CD4-positive, CD25-positive, alpha-beta regulatory T cell (primary cell): ENCODE data around the gene CEP70. TPM values are rescaled to one million over a fixed set of nuclear protein-coding genes. Genes with fewer than 3 reads are reported as not detected.
"Not testable (repeated sequence)": the region's sequence is repeated elsewhere in the genome, so short reads cannot be mapped to it uniquely, and the experiment has no call there.

Experiments used
- ATAC-seq, 2 donors: fragments of 150-1000 bp; cut with Tn5 transposase; one replicate each; pipeline ENCODE4 v1.10.0; 2021; ENCODE audit warnings: low read depth in 2 of 2, moderate number of reproducible peaks in 2 of 2, moderate library complexity in 1 of 2
- DNase-seq, 3 donors: peaks; one replicate each; pipeline versions ENCODE4 v3.0.0 to v3.0.0-alpha.2; 2012 to 2022; ENCODE audit warnings: mixed read lengths in 1 of 3
- H3K27ac ChIP-seq: one replicate; pipeline ENCODE4 v1.7.0; 2013; ENCODE audit warnings: mild to moderate bottlenecking, low read length; ENCODE audit not compliant: insufficient read depth, poor library complexity, severe bottlenecking
- H3K27me3 ChIP-seq: one replicate; pipeline ENCODE4 v1.7.0; 2013; ENCODE audit warnings: low read length; ENCODE audit not compliant: control insufficient read depth, insufficient read depth
- H3K36me3 ChIP-seq: one replicate; pipeline ENCODE4 v1.7.0; 2013; ENCODE audit warnings: mild to moderate bottlenecking, low read length, moderate library complexity; ENCODE audit not compliant: control insufficient read depth, insufficient read depth
- H3K4me1 ChIP-seq: 2 replicates; pipeline ENCODE4 v1.7.0; 2013; ENCODE audit warnings: mild to moderate bottlenecking, low read length; ENCODE audit not compliant: insufficient read depth, control insufficient read depth, poor library complexity, severe bottlenecking
- H3K4me3 ChIP-seq: one replicate; pipeline ENCODE4 v1.7.0; 2013; ENCODE audit warnings: low read depth, mild to moderate bottlenecking, low read length, moderate library complexity
- H3K9me3 ChIP-seq, 2 experiments: 1 replicate in 1 of 2; 2 replicates in 1 of 2; pipeline ENCODE4 v1.7.0; 2013; ENCODE audit warnings: low read length in 2 of 2, mild to moderate bottlenecking in 1 of 2, moderate library complexity in 1 of 2; ENCODE audit not compliant: control insufficient read depth in 2 of 2
- H3K27ac Mint-ChIP-seq, 3 donors: one replicate each; pipeline ENCODE4 v1.8.0; 2020 to 2022; ENCODE audit warnings: mild to moderate bottlenecking in 3 of 3, mixed read lengths in 3 of 3, moderate library complexity in 2 of 3
- H3K27me3 Mint-ChIP-seq: one replicate; pipeline ENCODE4 v1.8.0; 2022; ENCODE audit warnings: mild to moderate bottlenecking, mixed read lengths
- H3K36me3 Mint-ChIP-seq: one replicate; pipeline ENCODE4 v1.8.0; 2020; ENCODE audit warnings: mixed read lengths
- H3K4me1 Mint-ChIP-seq, 4 donors: one replicate each; pipeline ENCODE4 v1.8.0; 2020 to 2022; ENCODE audit warnings: mixed read lengths in 4 of 4, mild to moderate bottlenecking in 1 of 4
- H3K4me3 Mint-ChIP-seq, 4 donors: one replicate each; pipeline ENCODE4 v1.8.0; 2020 to 2022; ENCODE audit warnings: mild to moderate bottlenecking in 4 of 4, mixed read lengths in 4 of 4, moderate library complexity in 3 of 4
- H3K9me3 Mint-ChIP-seq, 7 donors: one replicate each; pipeline ENCODE4 v1.8.0; 2020 to 2022; ENCODE audit warnings: mixed read lengths in 7 of 7, mild to moderate bottlenecking in 3 of 7, moderate library complexity in 2 of 7
- polyA plus RNA-seq, 4 donors: library from polyadenylated mRNA; unstranded; fragments of 300-500 nt; fragmentation: Illumina TruSeq; gene quantifications; one replicate each; pipeline ENCODE4 v1.2.3, GENCODE V29; 2021
- total RNA-seq: library from RNA; stranded (reverse); gene quantifications from one replicate; pipeline ENCODE4 v1.2.3, GENCODE V29; 2022

Gene CEP70
- total and polyA plus RNA-seq, 5 donors from 2014 or later, result 3.8 to 15.6 (median 6.5) TPM

DNA sequence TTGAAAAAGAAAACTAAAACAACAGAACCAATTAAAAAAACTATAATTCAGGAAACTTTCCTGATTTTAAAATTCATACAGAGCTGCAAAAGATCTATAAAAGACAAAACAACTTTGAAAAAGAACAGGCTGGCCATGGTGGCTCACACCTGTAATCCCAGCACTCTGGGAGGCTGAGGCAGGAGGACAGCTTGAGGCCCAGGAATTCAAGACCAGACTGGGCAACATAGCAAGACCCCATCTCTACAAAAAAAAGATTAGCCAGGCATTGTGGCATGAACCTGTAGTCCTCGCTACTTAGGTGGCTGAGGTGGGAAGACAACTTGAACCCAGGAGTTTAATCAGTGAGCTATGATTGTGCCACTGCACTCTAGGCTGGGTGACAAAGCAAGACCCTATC is 6.7 kb downstream of the CEP70 start:
- no peak overlapping the region for H3K4me3 Mint-ChIP-seq
- H3K27ac Mint-ChIP-seq, result no peak overlapping the region
- Histone ChIP-seq H3K4me1 (no peaks in the 10 kb centered on the region), H3K36me3 (no peaks in the 10 kb centered on the region), H3K27me3 (no peaks in the 10 kb centered on the region), H3K27ac (no peak overlapping the region), H3K9me3 (no peaks in the 10 kb centered on the region), H3K4me3 (no peak overlapping the region)
- no peaks in the 10 kb centered on the region for H3K9me3 Mint-ChIP-seq
- no peaks in the 10 kb centered on the region for H3K27me3 Mint-ChIP-seq
- no peak for ATAC-seq
- peaks cover 4 to 24% (median 13%) of the 10 kb centered on the region in 4 donors for H3K4me1 Mint-ChIP-seq
- DNase-seq, result no peak
- H3K36me3 Mint-ChIP-seq, result peaks cover 19% of the 10 kb centered on the region

- Mint-ChIP-seq H3K4me3 (peak overlapping the region in 1 of 4 donors; percentile 32), H3K9me3 (peaks cover 0 to 5% (median 0%) of the 10 kb centered on the region in 7 donors), H3K36me3 (peaks cover 16% of the 10 kb centered on the region), H3K4me1 (peaks cover 15 to 33% (median 21%) of the 10 kb centered on the region in 4 donors), H3K27me3 (peaks cover 9% of the 10 kb centered on the region), H3K27ac (no peak overlapping the region)
- peaks cover 7% of the 10 kb centered on the region for H3K4me1 ChIP-seq
- H3K27ac ChIP-seq, result no peak overlapping the region
- H3K9me3 ChIP-seq, result no peaks in the 10 kb centered on the region
- no peak for DNase-seq
- no peak for ATAC-seq
- H3K36me3 ChIP-seq, result no peaks in the 10 kb centered on the region
- no peak overlapping the region for H3K4me3 ChIP-seq
- no peaks in the 10 kb centered on the region for H3K27me3 ChIP-seq
These were observed 15.0 kb downstream of the CEP70 start for GRCh38 chr3:138578961-138579574.

GRCh38 chr3:138578141-138578540 is 15.9 kb downstream of the CEP70 start:
- peak overlapping the region; percentile 53 for H3K4me3 ChIP-seq
- ATAC-seq (peak in 1 of 2 donors; percentile 24), DNase-seq (peak in 1 of 3 donors; percentile 56)
- Mint-ChIP-seq H3K27me3 (peaks cover 9% of the 10 kb centered on the region), H3K4me3 (peak overlapping the region in 3 of 4 donors; percentile 48 to 62 (median 56)), H3K27ac (peak overlapping the region; percentile 14 to 74 (median 55)), H3K4me1 (peaks cover 6 to 33% (median 19%) of the 10 kb centered on the region in 4 donors), H3K36me3 (peaks cover 25% of the 10 kb centered on the region), H3K9me3 (peaks cover 0 to 12% (median 1%) of the 10 kb centered on the region in 7 donors)
- peaks cover 7% of the 10 kb centered on the region for H3K4me1 ChIP-seq
- H3K27me3 ChIP-seq, result no peaks in the 10 kb centered on the region
- H3K27ac ChIP-seq, result no peak overlapping the region
- H3K36me3 ChIP-seq, result no peaks in the 10 kb centered on the region
- H3K9me3 ChIP-seq, result no peaks in the 10 kb centered on the region

- no peak for ATAC-seq
- Mint-ChIP-seq H3K9me3 (peaks cover 0 to 15% (median 3%) of the 10 kb centered on the region in 7 donors), H3K4me1 (peaks cover 7 to 39% (median 19%) of the 10 kb centered on the region in 4 donors), H3K27me3 (peaks cover 15% of the 10 kb centered on the region), H3K4me3 (no peak overlapping the region), H3K27ac (no peak overlapping the region), H3K36me3 (peaks cover 35% of the 10 kb centered on the region)
- no peak overlapping the region for H3K4me3 ChIP-seq
- H3K27me3 ChIP-seq, result no peaks in the 10 kb centered on the region
- H3K4me1 ChIP-seq, result peaks cover 4% of the 10 kb centered on the region
- no peaks in the 10 kb centered on the region for H3K9me3 ChIP-seq
- H3K27ac ChIP-seq, result no peak overlapping the region
- no peaks in the 10 kb centered on the region for H3K36me3 ChIP-seq
- DNase-seq, result no peak
These were observed 20.9 kb downstream of the CEP70 start for GRCh38 chr3:138573138-138573537.

- Mint-ChIP-seq H3K36me3 (peaks cover 30% of the 10 kb centered on the region), H3K27ac (peak overlapping the region in 1 of 3 donors; percentile 34), H3K4me1 (peaks cover 6 to 30% (median 10%) of the 10 kb centered on the region in 4 donors), H3K9me3 (peaks cover 0 to 11% (median 3%) of the 10 kb centered on the region in 7 donors), H3K4me3 (peak overlapping the region in 1 of 4 donors; percentile 8)
- not testable (repeated sequence) for H3K9me3 ChIP-seq, H3K4me1 ChIP-seq, H3K27me3 ChIP-seq, H3K36me3 ChIP-seq, ATAC-seq, H3K27ac ChIP-seq, DNase-seq, H3K27me3 Mint-ChIP-seq, H3K4me3 ChIP-seq
These were observed 24.4 kb downstream of the CEP70 start for GRCh38 chr3:138569624-138570023.

DNA sequence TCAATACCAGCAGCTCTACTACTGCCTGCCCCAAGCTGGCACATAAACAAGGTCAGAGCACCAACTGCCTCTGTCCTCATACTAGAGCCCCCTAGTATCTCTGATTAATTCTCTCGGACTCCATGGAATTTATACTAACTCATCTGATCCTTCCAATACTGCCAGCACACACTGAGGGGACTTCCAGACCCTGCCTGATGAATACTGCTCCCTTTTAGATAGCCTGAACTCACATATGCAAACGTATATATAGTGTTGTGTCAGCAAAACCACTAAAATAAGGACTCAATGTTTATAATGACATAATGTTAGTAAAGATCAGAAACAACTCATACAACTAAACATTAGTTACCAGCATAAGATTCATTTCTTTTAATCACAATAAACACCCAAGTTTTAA is 25.0 kb downstream of the CEP70 start:
- Histone ChIP-seq H3K4me1 (no peaks in the 10 kb centered on the region), H3K27ac (no peak overlapping the region), H3K4me3 (no peak overlapping the region), H3K27me3 (no peaks in the 10 kb centered on the region), H3K36me3 (no peaks in the 10 kb centered on the region), H3K9me3 (peaks cover 0 to 1% of the 10 kb centered on the region in 2 experiments)
- DNase-seq (no peak), ATAC-seq (no peak)
- H3K27ac Mint-ChIP-seq, result no peak overlapping the region
- no peak overlapping the region for H3K4me3 Mint-ChIP-seq
- peaks cover 36% of the 10 kb centered on the region for H3K36me3 Mint-ChIP-seq
- peaks cover 0 to 11% (median 3%) of the 10 kb centered on the region in 7 donors for H3K9me3 Mint-ChIP-seq
- peaks cover 6 to 29% (median 10%) of the 10 kb centered on the region in 4 donors for H3K4me1 Mint-ChIP-seq
- H3K27me3 Mint-ChIP-seq, result peaks cover 7% of the 10 kb centered on the region

DNA sequence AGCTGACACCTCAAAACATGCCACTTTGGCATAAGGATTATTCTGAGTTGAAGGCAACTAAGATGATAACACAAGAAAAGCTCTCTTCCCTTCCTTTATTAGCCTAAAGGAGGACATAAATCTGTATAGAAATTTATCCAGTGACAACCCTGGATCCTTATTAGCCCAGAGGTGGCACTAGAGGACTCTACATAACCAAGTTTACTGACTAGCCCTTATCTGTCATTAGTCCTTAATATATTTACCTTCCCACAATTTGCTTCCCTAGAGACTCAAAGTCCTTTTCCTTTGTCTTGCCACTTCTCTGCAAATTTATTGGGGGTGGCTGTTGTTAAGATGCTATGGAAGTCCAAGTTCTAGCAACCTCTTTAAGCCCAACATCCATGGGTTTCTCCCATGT is 26.7 kb downstream of the CEP70 start:
- Mint-ChIP-seq H3K27ac (no peak overlapping the region), H3K36me3 (peaks cover 37% of the 10 kb centered on the region), H3K4me3 (no peak overlapping the region), H3K9me3 (peaks cover 0 to 5% (median 0%) of the 10 kb centered on the region in 7 donors), H3K4me1 (peaks cover 5 to 15% (median 10%) of the 10 kb centered on the region in 4 donors), H3K27me3 (peaks cover 3% of the 10 kb centered on the region)
- H3K9me3 ChIP-seq, result peaks cover 0 to 1% of the 10 kb centered on the region in 2 experiments
- DNase-seq (no peak), ATAC-seq (no peak)
- no peak overlapping the region for H3K27ac ChIP-seq
- H3K27me3 ChIP-seq, result no peaks in the 10 kb centered on the region
- H3K36me3 ChIP-seq, result no peaks in the 10 kb centered on the region
- no peaks in the 10 kb centered on the region for H3K4me1 ChIP-seq
- H3K4me3 ChIP-seq, result no peak overlapping the region

DNA sequence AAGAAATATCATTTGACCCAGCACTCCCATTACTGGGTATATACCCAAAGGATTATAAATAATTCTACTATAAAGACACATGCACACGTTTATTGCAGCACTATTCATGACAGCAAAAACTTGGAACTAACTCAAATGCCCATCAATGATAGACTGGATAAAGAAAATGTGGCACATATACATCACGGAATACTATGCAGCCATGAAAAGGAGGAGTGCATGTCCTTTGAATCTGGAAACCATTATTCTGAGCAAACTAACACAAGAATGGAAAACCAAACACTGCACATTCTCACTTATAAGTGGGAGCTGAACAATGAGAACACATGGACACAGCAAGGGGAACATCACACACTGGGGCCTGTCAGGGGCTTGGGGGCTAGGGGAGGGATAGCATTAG is 27.8 kb downstream of the CEP70 start:
- not testable (repeated sequence) for H3K4me1 Mint-ChIP-seq, H3K36me3 ChIP-seq, H3K27me3 ChIP-seq, H3K27me3 Mint-ChIP-seq, H3K27ac ChIP-seq, H3K4me3 ChIP-seq, H3K9me3 Mint-ChIP-seq, H3K27ac Mint-ChIP-seq, H3K4me1 ChIP-seq, DNase-seq, H3K4me3 Mint-ChIP-seq, ATAC-seq, H3K9me3 ChIP-seq
- H3K36me3 Mint-ChIP-seq, result peaks cover 45% of the 10 kb centered on the region
